Cardiac fibroblast (primary cell): Measurements from ENCODE around the gene IQCH.

ENCODE experiments used
- DNase-seq, 2 donors: peaks; one replicate each; pipeline versions ENCODE4 v3.0.0 to v3.0.0-alpha.2; 2010; ENCODE audit warnings: low read depth in 2 of 2
- H3K4me3 ChIP-seq, 2 donors: replicated peaks in 1 of 2; 1 replicate in 1 of 2; 2 replicates in 1 of 2; pipeline ENCODE4 v1.5.1; 2011; ENCODE audit warnings: low read depth in 2 of 2, low read length in 2 of 2, mild to moderate bottlenecking in 2 of 2, moderate library complexity in 1 of 2
- TF ChIP-seq, protein P1 (sequence below): IDR thresholded peaks from one replicate; pipeline ENCODE4 v1.5.1; 2011; ENCODE audit warnings: low read depth, mild to moderate bottlenecking, low read length, inconsistent platforms

The IQCH gene

DNA sequence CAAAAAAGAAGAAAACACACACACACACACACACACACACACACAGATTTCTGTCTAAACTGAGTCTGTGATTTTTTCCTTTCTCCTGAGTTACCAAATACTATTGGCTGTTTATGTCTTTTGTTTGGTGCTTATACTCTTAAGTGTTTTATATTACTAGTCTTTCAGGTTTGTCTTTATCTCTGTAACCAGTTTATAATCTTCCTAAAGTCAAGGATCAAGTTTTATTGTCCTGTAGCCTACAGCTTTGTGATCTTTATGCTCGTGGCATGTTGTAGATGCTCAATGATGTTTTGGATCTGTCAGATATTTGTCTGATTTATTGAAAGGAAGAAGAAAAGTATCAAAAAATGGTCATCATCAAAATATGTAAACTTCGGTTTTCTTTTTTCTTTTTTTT, 292.5 kb downstream of the IQCH start:
- no peak overlapping the region for H3K4me3 ChIP-seq
- no peak for DNase-seq
- TF ChIP-seq, protein P1, sequence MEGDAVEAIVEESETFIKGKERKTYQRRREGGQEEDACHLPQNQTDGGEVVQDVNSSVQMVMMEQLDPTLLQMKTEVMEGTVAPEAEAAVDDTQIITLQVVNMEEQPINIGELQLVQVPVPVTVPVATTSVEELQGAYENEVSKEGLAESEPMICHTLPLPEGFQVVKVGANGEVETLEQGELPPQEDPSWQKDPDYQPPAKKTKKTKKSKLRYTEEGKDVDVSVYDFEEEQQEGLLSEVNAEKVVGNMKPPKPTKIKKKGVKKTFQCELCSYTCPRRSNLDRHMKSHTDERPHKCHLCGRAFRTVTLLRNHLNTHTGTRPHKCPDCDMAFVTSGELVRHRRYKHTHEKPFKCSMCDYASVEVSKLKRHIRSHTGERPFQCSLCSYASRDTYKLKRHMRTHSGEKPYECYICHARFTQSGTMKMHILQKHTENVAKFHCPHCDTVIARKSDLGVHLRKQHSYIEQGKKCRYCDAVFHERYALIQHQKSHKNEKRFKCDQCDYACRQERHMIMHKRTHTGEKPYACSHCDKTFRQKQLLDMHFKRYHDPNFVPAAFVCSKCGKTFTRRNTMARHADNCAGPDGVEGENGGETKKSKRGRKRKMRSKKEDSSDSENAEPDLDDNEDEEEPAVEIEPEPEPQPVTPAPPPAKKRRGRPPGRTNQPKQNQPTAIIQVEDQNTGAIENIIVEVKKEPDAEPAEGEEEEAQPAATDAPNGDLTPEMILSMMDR = no peak

DNA sequence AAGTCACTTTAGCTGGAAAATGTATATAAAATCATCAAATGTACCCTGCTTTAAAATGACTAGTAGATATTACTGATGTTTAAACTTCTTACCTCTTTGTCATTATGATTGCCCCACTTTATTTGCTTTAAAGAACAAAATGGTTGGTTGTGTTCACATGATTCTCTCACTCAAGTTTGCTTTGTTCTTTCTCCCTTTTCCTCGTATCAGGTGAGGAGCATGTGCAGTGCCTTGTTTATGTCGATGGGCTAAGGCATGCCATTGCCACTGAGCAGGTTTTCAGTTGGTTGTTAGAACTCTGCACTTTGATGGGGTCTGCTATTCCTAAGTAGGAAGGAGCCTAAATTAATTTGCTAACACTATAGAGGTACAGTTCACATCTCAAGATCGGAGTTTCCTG, 293.2 kb downstream of the IQCH start:
- no peak for DNase-seq
- H3K4me3 ChIP-seq = no peak overlapping the region
- TF ChIP-seq, protein P1 = no peak

DNA sequence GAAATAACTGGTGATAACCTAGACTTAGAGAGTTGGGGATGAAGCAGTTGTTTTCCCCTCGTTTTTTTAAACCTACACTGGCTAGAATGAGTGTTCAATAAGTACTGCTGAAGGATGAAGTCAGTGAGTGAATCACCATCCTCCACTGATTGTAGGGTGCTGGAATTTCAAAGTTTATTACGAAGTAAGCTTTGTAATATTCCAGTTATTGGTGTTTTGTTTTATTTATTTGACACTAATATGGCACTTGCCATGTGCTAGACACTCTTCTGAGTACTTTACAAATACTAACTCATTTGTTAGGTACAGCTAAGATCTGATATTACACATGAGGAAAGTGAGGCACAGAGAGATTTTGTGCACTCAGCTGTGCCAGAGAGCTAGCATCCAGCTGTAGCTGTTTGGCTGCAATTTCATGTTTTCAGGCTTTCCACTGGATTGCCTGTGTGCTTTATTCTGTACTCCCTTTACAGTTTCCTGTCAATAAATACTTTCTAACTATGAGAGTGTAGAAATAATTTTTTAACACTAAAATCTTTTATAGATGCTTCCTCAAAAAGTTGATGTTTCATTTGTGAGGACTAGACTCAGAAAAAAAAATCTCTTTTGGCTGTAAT, 293.8 kb downstream of the IQCH start:
- H3K4me3 ChIP-seq = no peak overlapping the region
- DNase-seq = peak; percentile 16 to 48
- TF ChIP-seq, protein P1 = no peak

GRCh38 chr15:67548862-67549651, 294.5 kb downstream of the IQCH start:
- DNase-seq = no peak
- TF ChIP-seq, protein P1 = no peak
- H3K4me3 ChIP-seq = no peak overlapping the region

DNA sequence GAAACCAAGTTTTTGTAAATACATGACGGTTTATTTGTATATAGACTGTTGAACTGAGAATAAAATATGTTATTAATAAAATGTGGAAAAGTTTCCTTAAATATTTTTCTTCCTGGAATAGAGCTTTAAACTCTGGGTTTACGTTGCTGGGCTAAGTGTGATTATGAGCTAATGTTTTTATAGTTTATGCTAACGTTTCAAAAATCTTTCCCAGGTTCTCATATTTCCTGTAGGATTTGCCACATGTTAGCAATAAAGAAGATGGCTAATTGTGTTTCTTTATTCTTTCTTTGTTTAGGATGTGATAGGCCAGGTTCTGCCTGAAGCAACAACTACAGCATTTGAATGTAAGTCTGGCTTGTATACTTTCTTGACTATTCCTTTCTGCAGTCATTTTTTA, 295.1 kb downstream of the IQCH start:
- no peak for DNase-seq
- no peak overlapping the region for H3K4me3 ChIP-seq
- TF ChIP-seq, protein P1 = no peak

DNA sequence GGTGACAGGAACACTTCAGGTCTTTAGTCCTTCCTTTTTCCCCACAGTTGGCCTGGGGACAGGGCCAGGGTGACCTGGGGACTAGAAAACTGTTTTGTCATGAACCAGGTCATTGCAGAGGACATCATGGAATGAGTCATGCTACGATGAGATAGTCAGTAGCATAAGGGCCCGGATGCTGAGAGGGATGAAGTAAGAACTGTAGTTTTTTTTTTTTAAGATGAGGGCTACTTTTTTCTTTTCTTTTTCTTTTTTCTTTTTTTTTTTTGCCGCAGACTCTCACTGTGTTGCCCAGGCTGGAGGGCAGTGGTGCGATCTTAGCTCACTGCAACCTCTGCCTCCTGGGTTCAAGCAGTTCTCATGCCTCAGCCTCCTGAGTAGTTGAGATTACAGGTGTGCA, 295.9 kb downstream of the IQCH start:
- DNase-seq = peak; percentile 17 to 44
- TF ChIP-seq, protein P1 = no peak
- no peak overlapping the region for H3K4me3 ChIP-seq
